ENCODE results near the gene CNGA1. TPM values are rescaled to one million over a fixed set of nuclear protein-coding genes. Genes with fewer than 3 reads are reported as not detected.
"Not testable (repeated sequence)": the region's sequence is repeated elsewhere in the genome, so short reads cannot be mapped to it uniquely, and the experiment has no call there.

Gene CNGA1
- total RNA-seq, 1 experiment from 2014 or later, result not detected

DNA sequence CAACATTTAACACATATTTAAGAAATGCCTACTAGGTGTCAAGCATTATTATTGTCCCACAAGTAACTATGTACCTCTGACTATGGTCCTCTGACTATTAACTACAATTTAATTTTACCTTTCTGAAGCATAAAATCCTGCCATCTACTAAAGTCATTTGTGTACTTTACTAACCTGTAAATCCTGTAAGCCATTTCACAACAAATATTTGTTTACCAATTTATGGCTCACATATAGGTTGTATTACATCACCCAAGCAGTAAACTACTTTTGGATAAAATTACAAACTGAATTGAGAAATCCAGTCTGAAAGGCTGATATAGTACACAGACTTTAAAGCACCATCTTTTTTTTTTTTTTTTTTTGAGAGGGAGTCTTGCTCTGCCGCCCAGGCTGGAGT lies 43.8 kb downstream of the CNGA1 start:
- DNase-seq (ENCODE audit: low read depth), result no peak

- DNase-seq (ENCODE audit: low read depth), result no peak
Observed at GRCh38 chr4:47972181-47972580, 44.3 kb downstream of the CNGA1 start.

- DNase-seq (ENCODE audit: low read depth), result no peak
Observed at GRCh38 chr4:47968847-47969246, 47.6 kb downstream of the CNGA1 start.

DNA sequence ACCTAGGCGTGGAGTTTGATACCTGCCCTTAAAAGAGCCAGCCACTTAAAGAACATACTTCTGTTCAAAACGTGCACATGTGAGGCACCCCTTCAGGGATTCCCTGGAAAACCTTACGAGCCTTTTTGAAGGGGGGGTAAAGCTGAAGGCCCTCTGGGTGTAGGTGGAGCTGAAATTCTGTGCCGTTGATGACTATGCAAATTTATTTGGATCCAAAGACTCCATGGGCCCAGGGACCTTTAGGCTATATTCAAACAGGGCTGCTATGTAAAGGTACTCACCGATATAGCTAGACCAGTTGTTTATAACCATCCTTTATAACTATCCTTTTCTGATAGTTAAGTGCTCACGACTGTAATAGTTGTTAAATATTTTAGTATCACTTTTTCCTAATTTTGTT lies 61.8 kb downstream of the CNGA1 start:
- no peak for DNase-seq (ENCODE audit: low read depth)

- no peak for DNase-seq (ENCODE audit: low read depth)
Observed at GRCh38 chr4:47954245-47954644, 62.2 kb downstream of the CNGA1 start.

DNA sequence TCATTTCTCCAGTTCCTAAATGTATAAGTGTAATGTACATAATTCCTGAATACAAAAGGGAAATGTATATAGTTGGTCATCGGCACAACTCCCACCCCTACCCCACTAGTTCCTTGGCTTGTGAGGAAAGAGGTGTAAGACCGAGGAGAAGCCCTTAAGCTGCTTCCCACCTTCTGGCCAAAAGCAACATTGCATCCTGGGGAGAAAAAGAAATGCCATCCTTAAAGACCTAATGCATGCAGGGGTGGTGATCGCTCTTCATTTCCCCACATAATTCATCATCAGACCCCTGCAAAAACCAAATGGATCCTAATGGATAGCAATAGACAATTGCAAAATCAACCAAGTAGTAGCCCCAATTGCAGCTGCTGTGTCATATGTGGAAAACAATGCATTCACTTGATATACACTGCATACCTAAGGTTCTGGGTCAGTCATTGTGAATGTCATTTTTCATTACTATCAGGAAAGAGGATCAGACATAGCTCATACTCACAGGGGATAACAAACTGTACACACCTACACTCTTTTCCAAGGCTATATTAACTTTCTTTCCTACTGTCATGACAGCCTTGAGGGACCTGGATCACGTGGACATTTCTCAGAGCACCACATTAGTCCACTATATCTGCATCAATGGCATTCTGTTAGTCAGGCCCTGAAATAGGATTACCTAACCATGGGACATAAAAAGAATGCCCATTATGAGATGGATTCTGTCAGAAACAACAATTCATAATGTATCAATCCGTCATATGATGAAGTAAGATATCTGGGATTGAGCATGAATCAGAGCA lies 70.4 kb downstream of the CNGA1 start:
- DNase-seq (ENCODE audit: low read depth), result no peak

GRCh38 chr4:47942081-47942819 lies 74.2 kb downstream of the CNGA1 start:
- no peak for DNase-seq (ENCODE audit: low read depth)

DNA sequence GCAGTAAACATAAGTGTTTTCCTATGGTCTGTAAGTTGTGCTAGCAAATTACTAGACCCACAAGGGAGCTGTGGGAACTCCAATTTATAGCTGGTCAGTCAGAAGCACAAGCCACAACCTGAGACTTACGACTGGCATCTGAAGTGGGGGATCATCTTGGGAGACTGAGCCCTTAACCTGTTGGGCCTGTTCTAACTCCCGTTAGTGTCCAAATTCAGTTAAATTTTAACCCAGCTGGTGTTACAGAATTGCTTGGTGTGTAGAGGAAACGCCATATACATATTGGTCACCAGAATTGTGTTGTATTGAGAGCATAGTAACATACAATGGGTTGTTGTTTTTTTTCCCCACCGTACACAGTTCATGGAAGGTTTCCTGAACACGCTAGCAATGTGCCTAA lies 77.0 kb downstream of the CNGA1 start:
- no peak for DNase-seq (ENCODE audit: low read depth)

GRCh38 chr4:47936336-47936735 lies 80.1 kb downstream of the CNGA1 start:
- DNase-seq (ENCODE audit: low read depth), result no peak

- DNase-seq (ENCODE audit: low read depth), result peak; percentile 29
Observed at GRCh38 chr4:47933840-47934239, 82.6 kb downstream of the CNGA1 start.

- DNase-seq (ENCODE audit: low read depth), result peak; percentile 47
Observed at GRCh38 chr4:47930971-47931804, 85.3 kb downstream of the CNGA1 start.

DNA sequence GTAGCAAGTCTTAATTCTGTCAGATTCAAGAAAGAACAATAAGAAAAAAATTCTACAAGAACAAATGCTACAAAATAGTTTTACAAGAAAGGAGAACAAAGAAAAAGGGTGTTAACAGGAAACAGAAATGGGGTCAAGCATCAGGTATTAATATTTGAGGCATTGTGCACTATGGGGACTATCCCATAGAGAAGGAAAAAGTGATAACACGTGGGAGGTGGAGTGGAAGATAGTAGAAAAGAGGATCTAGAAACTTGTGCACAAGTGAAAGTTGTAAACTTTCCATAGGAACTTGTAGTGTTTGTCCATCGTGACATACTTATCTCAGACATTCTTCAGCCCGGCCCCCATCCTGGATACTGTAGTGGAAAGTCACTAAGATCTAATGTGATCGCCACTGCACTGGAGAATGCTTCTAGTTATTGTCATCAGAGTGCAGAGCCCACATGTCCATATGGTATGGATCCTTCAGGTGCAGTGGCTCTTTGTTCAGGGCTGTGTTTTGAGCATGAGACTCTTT lies 86.7 kb downstream of the CNGA1 start:
- DNase-seq (ENCODE audit: low read depth), result no peak

DNA sequence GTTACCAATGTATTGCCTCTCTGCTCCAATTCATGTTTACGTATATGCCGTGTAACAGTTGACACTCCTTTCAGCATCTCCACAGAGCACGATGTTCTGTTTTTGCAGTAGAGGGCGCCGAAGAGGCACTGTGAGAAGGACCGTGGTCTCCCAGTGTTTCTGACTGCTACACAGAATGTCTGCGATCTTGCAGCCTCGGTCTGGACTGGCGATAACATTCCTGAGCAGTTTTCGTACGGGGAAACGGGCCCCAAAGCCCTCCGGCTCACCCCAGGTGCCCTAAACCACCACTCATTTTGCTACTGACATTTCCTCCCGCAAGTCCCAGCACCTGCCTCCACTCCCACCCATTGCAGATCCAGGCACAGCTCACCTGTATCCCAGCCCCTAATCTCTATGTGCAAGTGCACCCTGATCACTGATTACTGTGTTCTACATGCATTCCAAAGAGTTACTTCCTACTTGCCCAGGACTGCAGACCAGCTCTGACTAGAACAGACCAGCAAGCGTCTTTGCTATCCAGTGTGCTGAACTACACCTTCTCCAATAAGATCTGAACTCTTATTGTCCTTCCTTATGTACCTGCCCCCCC lies 89.7 kb downstream of the CNGA1 start:
- DNase-seq (ENCODE audit: low read depth), result peak; percentile 46

DNA sequence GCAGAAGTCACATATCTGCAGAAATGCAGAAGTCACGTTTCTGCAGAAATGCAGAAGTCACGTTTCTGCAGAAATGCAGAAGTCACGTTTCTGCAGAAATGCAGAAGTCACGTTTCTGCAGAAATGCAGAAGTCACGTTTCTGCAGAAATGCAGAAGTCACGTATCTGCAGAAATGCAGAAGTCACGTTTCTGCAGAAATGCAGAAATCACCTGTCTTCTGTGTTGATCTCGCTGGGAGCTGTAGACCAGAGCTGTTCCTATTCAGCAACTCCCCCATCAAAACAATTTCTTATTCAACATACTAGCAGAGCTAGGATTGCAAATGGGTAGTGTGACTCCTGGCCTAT lies 93.2 kb downstream of the CNGA1 start:
- DNase-seq (ENCODE audit: low read depth), result not testable (repeated sequence)

DNA sequence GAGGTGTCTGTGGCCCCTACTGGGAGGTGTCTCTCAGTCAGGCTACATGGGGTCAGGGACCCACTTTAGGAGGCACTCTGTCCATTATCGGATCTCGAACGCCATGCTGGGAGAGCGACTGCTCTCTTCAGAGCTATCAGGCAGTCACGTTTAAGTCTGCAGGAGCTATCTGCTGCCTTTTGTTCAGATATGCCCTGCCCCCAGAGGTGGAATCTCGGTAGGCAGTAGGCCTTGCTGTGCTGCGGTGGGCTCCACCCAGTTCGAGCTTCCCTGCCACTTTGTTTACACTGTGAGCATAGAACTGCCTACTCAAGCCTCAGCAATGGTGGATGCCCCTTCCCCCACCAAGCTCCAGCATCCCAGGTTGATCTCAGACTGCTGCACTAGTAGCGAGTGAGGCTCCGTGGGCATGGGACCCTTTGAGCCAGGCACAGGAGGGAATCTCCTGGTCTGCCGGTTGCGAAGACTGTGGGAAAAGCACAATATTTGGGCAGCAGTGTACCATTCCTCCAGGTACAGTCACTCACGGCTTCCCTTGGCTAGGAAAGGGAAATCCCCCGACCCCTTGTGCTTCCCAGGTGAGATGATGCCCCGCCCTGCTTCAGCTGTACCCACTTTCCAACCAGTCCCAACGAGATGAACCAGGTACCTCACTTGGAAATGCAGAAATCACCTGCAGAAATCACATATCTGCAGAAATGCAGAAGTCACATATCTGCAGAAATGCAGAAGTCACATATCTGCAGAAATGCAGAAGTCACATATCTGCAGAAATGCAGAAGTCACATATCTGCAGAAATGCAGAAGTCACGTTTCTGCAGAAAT lies 93.8 kb downstream of the CNGA1 start:
- not testable (repeated sequence) for DNase-seq (ENCODE audit: low read depth)

GRCh38 chr4:47917163-47917562 lies 99.3 kb downstream of the CNGA1 start:
- not testable (repeated sequence) for DNase-seq (ENCODE audit: low read depth)

GRCh38 chr4:47915378-47915777 lies 101.1 kb downstream of the CNGA1 start:
- no peak for DNase-seq (ENCODE audit: low read depth)

GRCh38 chr4:47914926-47915237 lies 101.6 kb downstream of the CNGA1 start:
- DNase-seq (ENCODE audit: low read depth), result no peak

DNA sequence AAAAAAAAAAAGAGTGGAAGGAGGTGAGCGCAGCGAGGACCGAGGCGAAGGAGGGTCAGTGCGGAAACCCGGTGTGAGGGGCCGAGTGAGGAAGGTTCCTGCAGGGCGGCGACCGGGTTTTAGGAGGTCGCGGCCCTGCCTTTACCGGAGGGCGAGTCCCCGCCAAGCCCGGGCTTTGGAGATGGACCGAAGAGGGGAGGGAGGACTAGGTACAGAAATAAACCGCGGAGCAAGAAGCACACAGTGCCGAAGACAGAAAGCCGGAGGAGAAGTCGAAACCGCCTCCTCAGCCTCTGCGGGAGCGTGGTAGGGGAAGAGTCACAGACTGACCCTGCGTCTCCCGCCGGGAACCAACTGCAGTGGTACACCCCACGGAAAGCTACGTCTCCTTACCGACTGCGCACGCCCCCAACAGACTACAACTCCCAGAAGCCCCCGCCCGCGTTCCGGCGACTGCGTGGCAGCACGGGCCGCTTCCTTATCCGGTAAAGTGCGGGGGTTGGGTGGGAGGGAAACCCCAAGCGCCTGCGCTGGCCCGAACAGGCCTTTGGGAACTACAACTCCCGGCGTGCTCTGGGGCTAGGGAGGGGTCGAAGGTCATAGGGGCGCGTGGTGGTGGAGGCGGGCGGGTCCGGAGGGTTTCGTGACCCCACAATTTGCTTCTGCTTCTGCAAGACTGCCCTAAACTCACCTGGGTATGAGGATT lies 102.1 kb downstream of the CNGA1 start, which contains the start of gene NFXL1:
Gene NFXL1 (minus strand): TSS at position 364 of the 706 bp plus-strand sequence. CDS start 380 bp downstream, outside the sequence.
- DNase-seq (ENCODE audit: low read depth), result peak; percentile 95

DNA sequence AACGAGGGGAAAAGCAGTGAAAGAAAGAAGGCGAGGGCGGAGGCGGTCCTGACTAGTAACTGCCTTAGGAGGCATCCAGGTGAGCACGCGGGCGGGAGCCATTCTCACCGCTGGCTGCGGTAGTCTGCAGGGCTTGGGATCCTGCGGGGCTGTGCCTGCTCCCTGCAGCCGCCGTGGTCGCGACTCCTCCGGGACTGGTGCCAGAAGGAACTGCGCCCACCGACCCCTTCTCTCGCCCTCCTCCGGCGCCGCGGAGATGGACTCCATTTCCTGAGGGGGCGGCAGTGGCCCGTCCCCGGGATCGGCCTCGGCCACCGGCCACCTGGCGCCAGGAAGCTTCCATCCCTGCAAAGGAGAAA lies 102.6 kb downstream of the CNGA1 start:
- DNase-seq (ENCODE audit: low read depth), result no peak

All from RPMI7951 (cell line).